Erythroblast (primary cell): Measurements from ENCODE around the gene IFI16.

ENCODE experiments used
- GATA1 ChIP-seq: IDR thresholded peaks from 2 replicates; pipeline ENCODE4 v1.6.1; 2011; ENCODE audit warnings: low read depth, mild to moderate bottlenecking, control low read depth, low read length, moderate library complexity
- POLR2A ChIP-seq: IDR thresholded peaks from 2 replicates; pipeline ENCODE4 v1.6.1; 2011; ENCODE audit warnings: mild to moderate bottlenecking, low read length

DNA sequence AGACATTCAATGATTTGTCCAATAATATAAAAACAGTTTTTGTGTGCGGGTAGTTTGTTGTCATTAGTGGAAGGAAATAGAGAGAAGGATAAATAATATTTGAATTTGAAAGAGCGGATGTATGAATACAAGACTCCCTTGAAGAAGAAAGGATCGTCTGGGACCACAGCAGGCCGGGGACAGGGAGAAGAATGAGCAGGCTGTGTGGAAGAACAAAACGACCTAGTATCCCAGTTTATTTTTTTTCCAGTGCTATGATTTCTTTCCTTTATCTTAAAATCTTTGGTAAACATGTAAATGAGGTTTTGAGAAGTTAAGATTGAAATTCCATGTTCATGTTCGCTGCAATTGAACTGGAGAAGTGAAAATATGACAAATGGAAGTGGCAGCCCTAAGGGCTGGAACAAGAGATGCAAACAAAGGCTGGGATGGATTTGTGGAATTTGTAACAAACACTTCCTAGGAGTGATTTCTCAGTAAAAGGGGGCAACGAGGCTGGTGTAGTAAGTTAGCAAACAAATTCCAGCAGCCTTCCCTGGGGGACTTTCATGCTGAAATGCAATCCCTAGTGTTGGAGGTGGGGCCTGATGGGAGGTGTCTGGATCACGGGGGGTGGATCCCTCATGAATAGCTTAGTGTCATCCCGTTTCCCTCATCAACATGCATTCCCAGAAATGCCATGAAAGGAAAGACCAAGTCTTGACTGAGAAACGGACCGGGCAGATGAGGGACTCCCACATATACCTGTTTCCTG lies 10.2 kb upstream of the IFI16 start:
- TF ChIP-seq POLR2A (no peak), GATA1 (no peak)
